Panc1 (cell line): Measurements from ENCODE around the gene TMEM120B.

Experiments
- POLR2AphosphoS5 ChIP-seq: IDR thresholded peaks from 2 replicates; pipeline ENCODE4 v1.6.1; 2012; ENCODE audit warnings: mild to moderate bottlenecking, low read depth, low read length, moderate library complexity
- SIN3A ChIP-seq: IDR thresholded peaks from 2 replicates; pipeline ENCODE4 v1.6.1; 2012; ENCODE audit warnings: low read depth, mild to moderate bottlenecking, low read length, moderate library complexity, borderline replicate concordance; ENCODE audit not compliant: insufficient read depth
- TCF7L2 ChIP-seq: IDR thresholded peaks from 2 replicates; pipeline ENCODE4 v1.6.1; 2011; ENCODE audit warnings: mild to moderate bottlenecking, low read depth, low read length, inconsistent platforms
- TF ChIP-seq, protein P1 (sequence below): fragments of 450-650 bp; IDR thresholded peaks from 2 replicates; pipeline ENCODE4 v1.5.1; 2017; ENCODE audit warnings: mild to moderate bottlenecking
- TF ChIP-seq, protein P2 (sequence below), 2 experiments: IDR thresholded peaks; 2 replicates each; pipeline ENCODE4 v1.6.1; 2011 to 2012; ENCODE audit warnings: low read depth in 2 of 2, control low read depth in 1 of 2, low read length in 1 of 2, mild to moderate bottlenecking in 1 of 2, moderate library complexity in 1 of 2; ENCODE audit not compliant: insufficient read depth in 1 of 2

DNA sequence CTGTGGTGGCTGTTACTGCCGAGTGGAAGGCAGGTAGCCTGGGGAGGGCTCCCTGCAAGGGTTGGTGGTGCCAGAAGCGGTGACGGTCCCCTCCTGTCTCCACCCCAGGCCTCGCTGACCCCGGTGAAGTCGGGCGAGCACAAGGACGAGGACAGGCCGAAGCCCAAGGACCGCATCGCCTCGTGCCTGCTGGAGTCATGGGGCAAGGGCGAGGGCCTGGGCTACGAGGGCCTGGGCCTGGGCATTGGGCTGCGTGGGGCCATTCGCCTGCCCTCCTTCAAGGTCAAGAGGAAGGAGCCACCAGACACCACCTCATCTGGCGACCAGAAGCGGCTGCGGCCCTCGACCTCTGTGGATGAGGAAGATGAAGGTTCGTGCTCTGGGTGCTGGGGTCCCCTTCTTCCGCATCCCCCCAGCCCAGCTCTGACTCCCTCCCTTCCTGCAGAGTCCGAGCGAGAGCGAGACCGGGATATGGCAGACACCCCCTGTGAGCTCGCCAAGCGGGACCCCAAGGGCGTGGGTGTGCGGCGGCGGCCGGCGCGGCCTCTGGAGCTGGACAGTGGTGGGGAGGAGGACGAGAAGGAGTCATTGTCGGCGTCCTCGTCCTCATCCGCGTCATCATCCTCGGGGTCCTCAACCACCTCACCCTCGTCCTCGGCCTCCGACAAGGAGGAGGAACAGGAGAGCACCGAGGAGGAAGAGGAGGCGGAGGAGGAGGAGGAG is 104.5 kb downstream of the TMEM120B start:
- TF ChIP-seq, protein P1, sequence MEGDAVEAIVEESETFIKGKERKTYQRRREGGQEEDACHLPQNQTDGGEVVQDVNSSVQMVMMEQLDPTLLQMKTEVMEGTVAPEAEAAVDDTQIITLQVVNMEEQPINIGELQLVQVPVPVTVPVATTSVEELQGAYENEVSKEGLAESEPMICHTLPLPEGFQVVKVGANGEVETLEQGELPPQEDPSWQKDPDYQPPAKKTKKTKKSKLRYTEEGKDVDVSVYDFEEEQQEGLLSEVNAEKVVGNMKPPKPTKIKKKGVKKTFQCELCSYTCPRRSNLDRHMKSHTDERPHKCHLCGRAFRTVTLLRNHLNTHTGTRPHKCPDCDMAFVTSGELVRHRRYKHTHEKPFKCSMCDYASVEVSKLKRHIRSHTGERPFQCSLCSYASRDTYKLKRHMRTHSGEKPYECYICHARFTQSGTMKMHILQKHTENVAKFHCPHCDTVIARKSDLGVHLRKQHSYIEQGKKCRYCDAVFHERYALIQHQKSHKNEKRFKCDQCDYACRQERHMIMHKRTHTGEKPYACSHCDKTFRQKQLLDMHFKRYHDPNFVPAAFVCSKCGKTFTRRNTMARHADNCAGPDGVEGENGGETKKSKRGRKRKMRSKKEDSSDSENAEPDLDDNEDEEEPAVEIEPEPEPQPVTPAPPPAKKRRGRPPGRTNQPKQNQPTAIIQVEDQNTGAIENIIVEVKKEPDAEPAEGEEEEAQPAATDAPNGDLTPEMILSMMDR: no peak
- TF ChIP-seq POLR2AphosphoS5 (no peak), TCF7L2 (no peak), SIN3A (no peak)
- TF ChIP-seq, protein P2, sequence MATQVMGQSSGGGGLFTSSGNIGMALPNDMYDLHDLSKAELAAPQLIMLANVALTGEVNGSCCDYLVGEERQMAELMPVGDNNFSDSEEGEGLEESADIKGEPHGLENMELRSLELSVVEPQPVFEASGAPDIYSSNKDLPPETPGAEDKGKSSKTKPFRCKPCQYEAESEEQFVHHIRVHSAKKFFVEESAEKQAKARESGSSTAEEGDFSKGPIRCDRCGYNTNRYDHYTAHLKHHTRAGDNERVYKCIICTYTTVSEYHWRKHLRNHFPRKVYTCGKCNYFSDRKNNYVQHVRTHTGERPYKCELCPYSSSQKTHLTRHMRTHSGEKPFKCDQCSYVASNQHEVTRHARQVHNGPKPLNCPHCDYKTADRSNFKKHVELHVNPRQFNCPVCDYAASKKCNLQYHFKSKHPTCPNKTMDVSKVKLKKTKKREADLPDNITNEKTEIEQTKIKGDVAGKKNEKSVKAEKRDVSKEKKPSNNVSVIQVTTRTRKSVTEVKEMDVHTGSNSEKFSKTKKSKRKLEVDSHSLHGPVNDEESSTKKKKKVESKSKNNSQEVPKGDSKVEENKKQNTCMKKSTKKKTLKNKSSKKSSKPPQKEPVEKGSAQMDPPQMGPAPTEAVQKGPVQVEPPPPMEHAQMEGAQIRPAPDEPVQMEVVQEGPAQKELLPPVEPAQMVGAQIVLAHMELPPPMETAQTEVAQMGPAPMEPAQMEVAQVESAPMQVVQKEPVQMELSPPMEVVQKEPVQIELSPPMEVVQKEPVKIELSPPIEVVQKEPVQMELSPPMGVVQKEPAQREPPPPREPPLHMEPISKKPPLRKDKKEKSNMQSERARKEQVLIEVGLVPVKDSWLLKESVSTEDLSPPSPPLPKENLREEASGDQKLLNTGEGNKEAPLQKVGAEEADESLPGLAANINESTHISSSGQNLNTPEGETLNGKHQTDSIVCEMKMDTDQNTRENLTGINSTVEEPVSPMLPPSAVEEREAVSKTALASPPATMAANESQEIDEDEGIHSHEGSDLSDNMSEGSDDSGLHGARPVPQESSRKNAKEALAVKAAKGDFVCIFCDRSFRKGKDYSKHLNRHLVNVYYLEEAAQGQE (IDR thresholded peaks at IDR 0.05; ENCODE audit: insufficient read depth in 1 of 2, low read depth in 2 of 2, low read length in 1 of 2): no peak
